BLaER1 treated with 17β-estradiol and CSF1 and Interleukin-3, amounts not matched to agents 10 nM and 100 nM (cell line): ENCODE data around the gene EPB41L4B.

Experiments used
- H3K27ac ChIP-seq, 11 experiments: shearing (Covaris generic); formaldehyde crosslinking; 2 replicates each; pipeline ENCODE4 v1.8.1; 2022
- H3K27me3 ChIP-seq, 11 experiments: shearing (Covaris generic); formaldehyde crosslinking; 2 replicates each; pipeline ENCODE4 v1.8.1; 2022
- H3K36me3 ChIP-seq, 11 experiments: shearing (Covaris generic); formaldehyde crosslinking; 2 replicates each; pipeline ENCODE4 v1.8.1; 2022
- H3K4me1 ChIP-seq, 10 experiments: shearing (Covaris generic); formaldehyde crosslinking; 2 replicates each; pipeline ENCODE4 v1.8.1; 2022
- H3K4me2 ChIP-seq, 11 experiments: shearing (Covaris generic); formaldehyde crosslinking; 2 replicates each; pipeline ENCODE4 v1.8.1; 2022
- H3K4me3 ChIP-seq, 10 experiments: shearing (Covaris generic); formaldehyde crosslinking; 2 replicates each; pipeline ENCODE4 v1.8.1; 2022
- H3K9ac ChIP-seq, 11 experiments: shearing (Covaris generic); formaldehyde crosslinking; 2 replicates each; pipeline ENCODE4 v1.8.1; 2022
- H3K9me3 ChIP-seq, 11 experiments: shearing (Covaris generic); formaldehyde crosslinking; replicated peaks in 1 of 11; 2 replicates each; pipeline ENCODE4 v1.8.1; 2022
- H4K20me1 ChIP-seq, 11 experiments: shearing (Covaris generic); formaldehyde crosslinking; 2 replicates each; pipeline ENCODE4 v1.8.1; 2022
- Cebpa-rat ChIP-seq, 11 experiments: shearing (Covaris generic); IDR thresholded peaks; 2 replicates each; pipeline ENCODE4 v1.8.1; 2022

Gene EPB41L4B

DNA sequence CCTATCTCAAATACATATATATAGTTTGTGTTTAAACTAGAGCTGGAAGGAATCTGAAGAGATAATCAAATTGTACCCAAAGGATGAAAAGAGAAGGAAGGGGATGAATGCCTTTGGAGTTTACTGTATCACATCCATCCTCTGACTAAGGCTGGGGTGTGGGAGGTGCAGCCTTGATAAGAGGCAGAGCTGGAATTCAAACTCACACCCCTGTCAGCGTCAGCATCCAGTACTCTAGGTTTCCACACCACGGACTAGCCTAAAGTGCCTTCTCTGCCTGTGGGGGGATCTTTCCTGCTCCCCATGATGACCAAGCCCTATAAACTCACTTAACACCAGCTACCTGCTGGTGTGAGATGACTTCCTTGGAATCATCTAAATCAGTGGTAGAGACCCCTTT is 48.1 kb downstream of the EPB41L4B start:
- Histone ChIP-seq H3K27ac (no peak overlapping the region), H4K20me1 (no peaks in the 10 kb centered on the region), H3K27me3 (no peaks in the 10 kb centered on the region), H3K9ac (no peak overlapping the region), H3K4me3 (no peak overlapping the region), H3K36me3 (no peaks in the 10 kb centered on the region; a peak in 1 of 22 replicates), H3K4me1 (peaks cover 0 to 7% (median 0%) of the 10 kb centered on the region in 10 experiments; a peak in 2 of 20 replicates), H3K9me3 (peaks cover 7 to 9% (median 8%) of the 10 kb centered on the region in 11 experiments; a peak in 20 of 22 replicates), H3K4me2 (no peak overlapping the region)
- TF ChIP-seq Cebpa-rat (IDR thresholded peaks at IDR 0.05): no peak

- no peak for TF ChIP-seq Cebpa-rat (IDR thresholded peaks at IDR 0.05)
- no peaks in the 10 kb centered on the region for H3K27me3 ChIP-seq
Measured at GRCh38 chr9:109272045-109272444, 48.8 kb downstream of the EPB41L4B start.

GRCh38 chr9:109270971-109271925 is 49.6 kb downstream of the EPB41L4B start:
- Histone ChIP-seq H4K20me1 (no peaks in the 10 kb centered on the region), H3K4me3 (no peak overlapping the region), H3K36me3 (no peaks in the 10 kb centered on the region; a peak in 1 of 22 replicates), H3K4me1 (no peaks in the 10 kb centered on the region), H3K4me2 (no peak overlapping the region), H3K9ac (no peak overlapping the region), H3K27ac (no peak overlapping the region), H3K27me3 (no peaks in the 10 kb centered on the region), H3K9me3 (peaks cover 16 to 23% (median 17%) of the 10 kb centered on the region in 11 experiments)
- TF ChIP-seq Cebpa-rat (IDR thresholded peaks at IDR 0.05): no peak

More at GRCh38 chr9:109272045-109272444, 48.8 kb downstream of the EPB41L4B start:
- Histone ChIP-seq H3K27ac (no peak overlapping the region), H4K20me1 (no peaks in the 10 kb centered on the region), H3K9me3 (peaks cover 14 to 16% (median 15%) of the 10 kb centered on the region in 11 experiments; a peak in 21 of 22 replicates), H3K36me3 (no peaks in the 10 kb centered on the region; a peak in 1 of 22 replicates), H3K4me3 (no peak overlapping the region), H3K9ac (no peak overlapping the region), H3K4me2 (no peak overlapping the region), H3K4me1 (peaks cover 0 to under 1% (median 0%) of the 10 kb centered on the region in 10 experiments; a peak in 1 of 20 replicates)

- H3K27me3 ChIP-seq: no peaks in the 10 kb centered on the region
- H3K4me1 ChIP-seq: no peaks in the 10 kb centered on the region
- no peak overlapping the region for H3K4me2 ChIP-seq
- no peak for TF ChIP-seq Cebpa-rat (IDR thresholded peaks at IDR 0.05)
- no peak overlapping the region for H3K27ac ChIP-seq
- H3K36me3 ChIP-seq: no peaks in the 10 kb centered on the region; a peak in 1 of 22 replicates
- no peak overlapping the region for H3K4me3 ChIP-seq
- H3K9ac ChIP-seq: no peak overlapping the region
- H4K20me1 ChIP-seq: no peaks in the 10 kb centered on the region
- H3K9me3 ChIP-seq: peaks cover 16 to 23% (median 17%) of the 10 kb centered on the region in 11 experiments
Measured at GRCh38 chr9:109270441-109270840, 50.4 kb downstream of the EPB41L4B start.

GRCh38 chr9:109269839-109270238 is 51.0 kb downstream of the EPB41L4B start:
- no peak for TF ChIP-seq Cebpa-rat (IDR thresholded peaks at IDR 0.05)
- H3K4me1 ChIP-seq: no peaks in the 10 kb centered on the region
- H3K4me2 ChIP-seq: no peak overlapping the region
- no peaks in the 10 kb centered on the region for H4K20me1 ChIP-seq
- peaks cover 16 to 23% (median 17%) of the 10 kb centered on the region in 11 experiments for H3K9me3 ChIP-seq
- no peak overlapping the region for H3K4me3 ChIP-seq
- no peak overlapping the region for H3K9ac ChIP-seq
- no peaks in the 10 kb centered on the region; a peak in 1 of 22 replicates for H3K36me3 ChIP-seq
- no peak overlapping the region for H3K27ac ChIP-seq
- no peaks in the 10 kb centered on the region for H3K27me3 ChIP-seq

GRCh38 chr9:109269081-109269480 is 51.8 kb downstream of the EPB41L4B start:
- Histone ChIP-seq H3K27ac (no peak overlapping the region), H3K4me2 (no peak overlapping the region), H3K4me3 (no peak overlapping the region), H3K36me3 (no peaks in the 10 kb centered on the region; a peak in 1 of 22 replicates), H3K27me3 (no peaks in the 10 kb centered on the region), H4K20me1 (no peaks in the 10 kb centered on the region), H3K4me1 (no peaks in the 10 kb centered on the region), H3K9ac (no peak overlapping the region), H3K9me3 (peaks cover 16 to 23% (median 17%) of the 10 kb centered on the region in 11 experiments)
- no peak for TF ChIP-seq Cebpa-rat (IDR thresholded peaks at IDR 0.05)

DNA sequence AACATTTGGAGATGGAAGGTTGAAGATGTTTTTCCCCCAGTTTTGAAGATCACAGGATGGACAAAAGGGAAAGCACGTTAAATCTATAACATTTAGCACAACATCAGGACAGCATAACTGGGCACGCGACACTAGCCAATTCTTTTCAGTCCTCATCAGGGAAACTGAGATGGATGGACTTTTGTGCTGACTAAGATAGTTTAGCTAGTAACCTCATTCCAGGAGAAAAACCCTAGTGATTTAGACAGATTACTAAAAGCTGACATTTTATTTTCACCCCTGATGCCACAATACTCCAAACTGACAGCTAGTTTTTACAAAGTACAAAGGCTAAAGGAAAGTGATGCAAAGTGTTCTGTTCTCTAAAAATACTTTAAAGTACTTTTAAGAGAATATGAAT is 53.3 kb downstream of the EPB41L4B start:
- Histone ChIP-seq H3K9ac (no peak overlapping the region), H4K20me1 (no peaks in the 10 kb centered on the region), H3K36me3 (no peaks in the 10 kb centered on the region; a peak in 1 of 22 replicates), H3K27ac (no peak overlapping the region), H3K9me3 (peaks cover 16 to 23% (median 17%) of the 10 kb centered on the region in 11 experiments), H3K27me3 (no peaks in the 10 kb centered on the region), H3K4me3 (no peak overlapping the region), H3K4me2 (no peak overlapping the region), H3K4me1 (no peaks in the 10 kb centered on the region)
- no peak for TF ChIP-seq Cebpa-rat (IDR thresholded peaks at IDR 0.05)

- no peak for TF ChIP-seq Cebpa-rat (IDR thresholded peaks at IDR 0.05)
- Histone ChIP-seq H3K4me2 (no peak overlapping the region), H3K27me3 (no peaks in the 10 kb centered on the region), H3K9me3 (peaks cover 16 to 23% (median 17%) of the 10 kb centered on the region in 11 experiments), H4K20me1 (no peaks in the 10 kb centered on the region), H3K27ac (no peak overlapping the region), H3K4me3 (no peak overlapping the region), H3K4me1 (no peaks in the 10 kb centered on the region), H3K9ac (no peak overlapping the region), H3K36me3 (no peaks in the 10 kb centered on the region; a peak in 1 of 22 replicates)
Measured at GRCh38 chr9:109264877-109265587, 55.8 kb downstream of the EPB41L4B start.

- Histone ChIP-seq H4K20me1 (no peaks in the 10 kb centered on the region), H3K4me1 (peaks cover 0 to 13% (median 9%) of the 10 kb centered on the region in 10 experiments; a peak in 15 of 20 replicates)
Measured at GRCh38 chr9:109263358-109263757, 57.5 kb downstream of the EPB41L4B start.

More at GRCh38 chr9:109263358-109263757, 57.5 kb downstream of the EPB41L4B start:
- Histone ChIP-seq H3K9me3 (peaks cover 14 to 22% (median 16%) of the 10 kb centered on the region in 11 experiments), H3K4me2 (no peak overlapping the region), H3K4me3 (no peak overlapping the region), H3K27ac (no peak overlapping the region), H3K36me3 (no peaks in the 10 kb centered on the region; a peak in 1 of 22 replicates), H3K9ac (no peak overlapping the region), H3K27me3 (no peaks in the 10 kb centered on the region)
- no peak for TF ChIP-seq Cebpa-rat (IDR thresholded peaks at IDR 0.05)
